ENCODE data around the gene TMEM40.

The TMEM40 gene

GRCh38 chr3:12771236-12771635 is 12.2 kb upstream of the TMEM40 start:
- H2BK5ac ChIP-seq (ENCODE audit: low read depth, low read length, poor library complexity): no peak overlapping the region
- H3K4me1 ChIP-seq (ENCODE audit: control insufficient read depth in 1 of 2, insufficient read depth in 2 of 2, low read length in 2 of 2): no peaks in the 10 kb centered on the region
- no peaks in the 10 kb centered on the region for H3K79me1 ChIP-seq (ENCODE audit: low read length)
- H2BK120ac ChIP-seq (ENCODE audit: insufficient read depth, low read length, poor library complexity): no peak overlapping the region
- no peak overlapping the region for H4K91ac ChIP-seq (ENCODE audit: low read depth, low read length)
- no peak overlapping the region for H4K8ac ChIP-seq (ENCODE audit: low read depth, low read length)
- H3K4me2 ChIP-seq (ENCODE audit: low read length): no peak overlapping the region
- WGBS (ENCODE audit: extremely low coverage, insufficient coverage, insufficient read length): no CpG with 5 or more reads among the region's 9 CpGs
- H3K27me3 ChIP-seq (ENCODE audit: insufficient read depth, low read length): peaks cover 3% of the 10 kb centered on the region
- no peak overlapping the region for H3K4me3 ChIP-seq (ENCODE audit: low read depth, low read length)
- H3K36me3 ChIP-seq (ENCODE audit: control insufficient read depth in 1 of 2, insufficient read depth in 2 of 2, low read length in 2 of 2): no peaks in the 10 kb centered on the region
- no peak overlapping the region for H3K14ac ChIP-seq (ENCODE audit: low read length)
- H3K23ac ChIP-seq (ENCODE audit: low read length): no peak overlapping the region
- H3K27ac ChIP-seq (ENCODE audit: low read depth, low read length): no peak overlapping the region
- no peak for DNase-seq
- H2AK5ac ChIP-seq (ENCODE audit: low read length): no peak overlapping the region
- no peak overlapping the region for H3K4ac ChIP-seq (ENCODE audit: low read depth, low read length)
- H3K9me3 ChIP-seq (ENCODE audit: insufficient read depth, low read depth, low read length): no peaks in the 10 kb centered on the region
- no peak overlapping the region for H3K18ac ChIP-seq (ENCODE audit: low read length)
- H2BK12ac ChIP-seq (ENCODE audit: low read length): no peak overlapping the region
- H3K9ac ChIP-seq (ENCODE audit: low read length): no peak overlapping the region
- no peak overlapping the region for H4K12ac ChIP-seq (ENCODE audit: low read depth, low read length)
- H2AFZ ChIP-seq (ENCODE audit: insufficient read depth, low read length, poor library complexity): no peak overlapping the region
- no peaks in the 10 kb centered on the region for H3K79me2 ChIP-seq (ENCODE audit: control insufficient read depth, insufficient read depth, low read length, poor library complexity)

DNA sequence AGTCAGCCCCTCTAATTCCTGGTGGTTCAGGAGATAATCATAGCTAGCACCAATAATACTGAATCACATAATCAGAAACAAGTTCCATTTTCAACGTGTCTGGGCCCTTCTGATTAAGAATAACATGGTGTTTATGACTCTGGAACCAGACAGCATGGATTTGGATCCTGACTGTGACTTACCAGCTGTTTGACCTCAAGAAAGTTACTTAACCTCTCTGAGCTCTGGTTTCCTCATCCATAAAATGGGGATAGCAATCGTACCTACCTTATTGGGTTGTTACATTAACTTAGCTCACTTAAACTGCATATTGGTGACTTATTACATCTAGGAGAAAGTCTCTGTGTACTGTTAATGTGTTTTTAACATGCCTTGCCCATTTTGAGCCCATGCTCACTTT is 10.7 kb upstream of the TMEM40 start:
- Histone ChIP-seq H3K27ac (ENCODE audit: low read depth, low read length) (no peak overlapping the region), H3K36me3 (ENCODE audit: control insufficient read depth in 1 of 2, insufficient read depth in 2 of 2, low read length in 2 of 2) (no peaks in the 10 kb centered on the region), H4K8ac (ENCODE audit: low read depth, low read length) (no peak overlapping the region), H3K79me1 (ENCODE audit: low read length) (no peaks in the 10 kb centered on the region), H3K23ac (ENCODE audit: low read length) (no peak overlapping the region), H2AK5ac (ENCODE audit: low read length) (no peak overlapping the region), H3K79me2 (ENCODE audit: control insufficient read depth, insufficient read depth, low read length, poor library complexity) (no peaks in the 10 kb centered on the region), H3K9ac (ENCODE audit: low read length) (no peak overlapping the region), H3K4me1 (ENCODE audit: control insufficient read depth in 1 of 2, insufficient read depth in 2 of 2, low read length in 2 of 2) (no peaks in the 10 kb centered on the region), H3K14ac (ENCODE audit: low read length) (no peak overlapping the region), H4K91ac (ENCODE audit: low read depth, low read length) (no peak overlapping the region), H2AFZ (ENCODE audit: insufficient read depth, low read length, poor library complexity) (no peak overlapping the region), H2BK5ac (ENCODE audit: low read depth, low read length, poor library complexity) (no peak overlapping the region), H3K9me3 (ENCODE audit: insufficient read depth, low read depth, low read length) (no peaks in the 10 kb centered on the region), H4K12ac (ENCODE audit: low read depth, low read length) (no peak overlapping the region), H2BK120ac (ENCODE audit: insufficient read depth, low read length, poor library complexity) (no peak overlapping the region), H3K27me3 (ENCODE audit: insufficient read depth, low read length) (peaks cover 3% of the 10 kb centered on the region), H2BK12ac (ENCODE audit: low read length) (no peak overlapping the region), H3K4me2 (ENCODE audit: low read length) (no peak overlapping the region), H3K4ac (ENCODE audit: low read depth, low read length) (no peak overlapping the region), H3K18ac (ENCODE audit: low read length) (no peak overlapping the region), H3K4me3 (ENCODE audit: low read depth, low read length) (no peak overlapping the region)
- WGBS (ENCODE audit: extremely low coverage, insufficient coverage, insufficient read length): no CpG with 5 or more reads among the region's 2 CpGs
- DNase-seq: no peak

- Histone ChIP-seq H3K4me2 (ENCODE audit: low read length) (no peak overlapping the region), H3K36me3 (ENCODE audit: control insufficient read depth in 1 of 2, insufficient read depth in 2 of 2, low read length in 2 of 2) (no peaks in the 10 kb centered on the region), H3K79me2 (ENCODE audit: control insufficient read depth, insufficient read depth, low read length, poor library complexity) (no peaks in the 10 kb centered on the region), H2AFZ (ENCODE audit: insufficient read depth, low read length, poor library complexity) (no peak overlapping the region), H3K27ac (ENCODE audit: low read depth, low read length) (no peak overlapping the region), H3K9ac (ENCODE audit: low read length) (no peak overlapping the region), H3K79me1 (ENCODE audit: low read length) (no peaks in the 10 kb centered on the region), H3K18ac (ENCODE audit: low read length) (no peak overlapping the region), H2BK5ac (ENCODE audit: low read depth, low read length, poor library complexity) (no peak overlapping the region), H4K91ac (ENCODE audit: low read depth, low read length) (no peak overlapping the region), H3K23ac (ENCODE audit: low read length) (no peak overlapping the region), H3K9me3 (ENCODE audit: insufficient read depth, low read depth, low read length) (no peaks in the 10 kb centered on the region), H3K27me3 (ENCODE audit: insufficient read depth, low read length) (no peaks in the 10 kb centered on the region), H3K4me3 (ENCODE audit: low read depth, low read length) (no peak overlapping the region), H4K8ac (ENCODE audit: low read depth, low read length) (no peak overlapping the region), H2BK12ac (ENCODE audit: low read length) (no peak overlapping the region), H2BK120ac (ENCODE audit: insufficient read depth, low read length, poor library complexity) (no peak overlapping the region), H4K12ac (ENCODE audit: low read depth, low read length) (no peak overlapping the region), H3K4me1 (ENCODE audit: control insufficient read depth in 1 of 2, insufficient read depth in 2 of 2, low read length in 2 of 2) (no peaks in the 10 kb centered on the region), H3K14ac (ENCODE audit: low read length) (no peak overlapping the region), H3K4ac (ENCODE audit: low read depth, low read length) (no peak overlapping the region), H2AK5ac (ENCODE audit: low read length) (no peak overlapping the region)
- WGBS (ENCODE audit: extremely low coverage, insufficient coverage, insufficient read length): no CpG with 5 or more reads among the region's 54 CpGs
- no peak for DNase-seq
Measured at GRCh38 chr3:12768579-12769527, 9.8 kb upstream of the TMEM40 start.

- no peaks in the 10 kb centered on the region for H3K9me3 ChIP-seq (ENCODE audit: insufficient read depth, low read depth, low read length)
- H3K23ac ChIP-seq (ENCODE audit: low read length): no peak overlapping the region
- no CpG with 5 or more reads among the region's 6 CpGs for WGBS (ENCODE audit: extremely low coverage, insufficient coverage, insufficient read length)
- no peak overlapping the region for H4K8ac ChIP-seq (ENCODE audit: low read depth, low read length)
- no peaks in the 10 kb centered on the region for H3K27me3 ChIP-seq (ENCODE audit: insufficient read depth, low read length)
- H3K9ac ChIP-seq (ENCODE audit: low read length): no peak overlapping the region
- H3K79me2 ChIP-seq (ENCODE audit: control insufficient read depth, insufficient read depth, low read length, poor library complexity): no peaks in the 10 kb centered on the region
- no peak overlapping the region for H2AFZ ChIP-seq (ENCODE audit: insufficient read depth, low read length, poor library complexity)
- no peak overlapping the region for H3K18ac ChIP-seq (ENCODE audit: low read length)
- no peak overlapping the region for H2BK5ac ChIP-seq (ENCODE audit: low read depth, low read length, poor library complexity)
- no peak overlapping the region for H2BK120ac ChIP-seq (ENCODE audit: insufficient read depth, low read length, poor library complexity)
- no peak overlapping the region for H2BK12ac ChIP-seq (ENCODE audit: low read length)
- no peak overlapping the region for H3K4ac ChIP-seq (ENCODE audit: low read depth, low read length)
- no peak overlapping the region for H4K12ac ChIP-seq (ENCODE audit: low read depth, low read length)
- H3K4me1 ChIP-seq (ENCODE audit: control insufficient read depth in 1 of 2, insufficient read depth in 2 of 2, low read length in 2 of 2): peaks cover 4% of the 10 kb centered on the region in 2 experiments
- H3K14ac ChIP-seq (ENCODE audit: low read length): no peak overlapping the region
- no peak for DNase-seq
- H4K91ac ChIP-seq (ENCODE audit: low read depth, low read length): no peak overlapping the region
- H2AK5ac ChIP-seq (ENCODE audit: low read length): no peak overlapping the region
- H3K36me3 ChIP-seq (ENCODE audit: control insufficient read depth in 1 of 2, insufficient read depth in 2 of 2, low read length in 2 of 2): no peaks in the 10 kb centered on the region
- H3K27ac ChIP-seq (ENCODE audit: low read depth, low read length): no peak overlapping the region
- no peaks in the 10 kb centered on the region for H3K79me1 ChIP-seq (ENCODE audit: low read length)
- no peak overlapping the region for H3K4me2 ChIP-seq (ENCODE audit: low read length)
- no peak overlapping the region for H3K4me3 ChIP-seq (ENCODE audit: low read depth, low read length)
Measured at GRCh38 chr3:12766541-12766940, 7.5 kb upstream of the TMEM40 start.
